Measurements from ENCODE around the gene LRRN2.

DNA sequence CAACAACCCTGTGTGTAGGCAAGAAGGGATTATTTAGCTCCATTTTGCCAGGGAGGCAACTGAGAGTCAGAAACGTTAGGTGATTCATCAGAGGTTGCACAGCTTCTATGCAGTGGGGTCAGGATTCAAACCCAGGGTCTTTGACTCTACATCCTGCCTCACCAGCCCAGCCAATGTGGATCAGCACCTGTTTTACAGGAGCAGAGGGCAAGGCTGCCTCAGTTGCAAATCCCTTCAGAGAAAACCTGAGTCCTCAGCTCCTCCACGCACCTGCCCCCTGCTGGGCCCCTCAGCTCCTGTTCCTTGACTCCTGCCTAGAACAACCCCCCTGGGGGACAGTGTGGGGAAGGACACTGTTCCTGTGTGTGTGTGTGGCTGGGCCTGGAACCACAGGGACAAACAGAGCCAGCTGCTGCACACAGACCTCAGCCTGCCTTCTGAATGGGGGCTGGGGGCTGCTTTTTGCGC, 61.6 kb downstream of the LRRN2 start:
- TF ChIP-seq ZNF274 (IDR thresholded peaks at IDR 0.05; ENCODE audit: borderline replicate concordance, low read depth, low read length) (no peak), FOXP1 (CRISPR knock-in tag; IDR thresholded peaks at IDR 0.05) (no peak), EZH2 (IDR thresholded peaks at IDR 0.05; ENCODE audit: borderline replicate concordance, low read depth, low read length) (no peak), DPF2 (IDR thresholded peaks at IDR 0.05) (no peak), ZNF644 (tag; IDR thresholded peaks at IDR 0.05; ENCODE audit: low read depth) (no peak), BHLHE40 (IDR thresholded peaks at IDR 0.05; ENCODE audit: low read length) (no peak), NRF1 (conservative IDR thresholded peaks at IDR 0.05 in 1 of 2, IDR thresholded peaks at IDR 0.05 in 1 of 2) (no peak), JUN (IDR thresholded peaks at IDR 0.05; ENCODE audit: borderline replicate concordance, low read depth, low read length) (no peak), JUN (CRISPR knock-in tag; IDR thresholded peaks at IDR 0.05; ENCODE audit: borderline replicate concordance) (no peak), TCF7 (IDR thresholded peaks at IDR 0.05; ENCODE audit: borderline replicate concordance) (no peak), POLR2AphosphoS5 (IDR thresholded peaks at IDR 0.05; ENCODE audit: control insufficient read depth, insufficient read depth, low read depth, low read length) (no peak)
- TF ChIP-seq, protein P1, sequence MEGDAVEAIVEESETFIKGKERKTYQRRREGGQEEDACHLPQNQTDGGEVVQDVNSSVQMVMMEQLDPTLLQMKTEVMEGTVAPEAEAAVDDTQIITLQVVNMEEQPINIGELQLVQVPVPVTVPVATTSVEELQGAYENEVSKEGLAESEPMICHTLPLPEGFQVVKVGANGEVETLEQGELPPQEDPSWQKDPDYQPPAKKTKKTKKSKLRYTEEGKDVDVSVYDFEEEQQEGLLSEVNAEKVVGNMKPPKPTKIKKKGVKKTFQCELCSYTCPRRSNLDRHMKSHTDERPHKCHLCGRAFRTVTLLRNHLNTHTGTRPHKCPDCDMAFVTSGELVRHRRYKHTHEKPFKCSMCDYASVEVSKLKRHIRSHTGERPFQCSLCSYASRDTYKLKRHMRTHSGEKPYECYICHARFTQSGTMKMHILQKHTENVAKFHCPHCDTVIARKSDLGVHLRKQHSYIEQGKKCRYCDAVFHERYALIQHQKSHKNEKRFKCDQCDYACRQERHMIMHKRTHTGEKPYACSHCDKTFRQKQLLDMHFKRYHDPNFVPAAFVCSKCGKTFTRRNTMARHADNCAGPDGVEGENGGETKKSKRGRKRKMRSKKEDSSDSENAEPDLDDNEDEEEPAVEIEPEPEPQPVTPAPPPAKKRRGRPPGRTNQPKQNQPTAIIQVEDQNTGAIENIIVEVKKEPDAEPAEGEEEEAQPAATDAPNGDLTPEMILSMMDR (IDR thresholded peaks at IDR 0.05 in 2 of 3, conservative IDR thresholded peaks at IDR 0.05 in 1 of 3; ENCODE audit: insufficient read depth in 2 of 3, low read depth in 1 of 3, low read length in 3 of 3): peak; percentile 85 to 99 (median 87)

Measured in K562 (cell line).